Upper lobe of right lung (tissue), 1 donor: Measurements from ENCODE around the gene AMDHD2. TPM values are rescaled to one million over a fixed set of nuclear protein-coding genes. Genes with fewer than 3 reads are reported as not detected.
A peak's percentile ranks its signal among the peaks of the same experiment; 100 is the strongest.

Source experiments
- ATAC-seq: fragments of 200-7000 bp; cut with Tn5 transposase; one replicate; pipeline ENCODE4 v1.9.1; 2020; ENCODE audit warnings: mild to moderate bottlenecking, moderate library complexity
- DNase-seq: peaks from one replicate; pipeline ENCODE4 v3.0.0-alpha.2; 2020
- H3K27ac ChIP-seq: fragments of 200-600 bp; one replicate; pipeline ENCODE4 v1.8.0; 2022
- H3K27me3 ChIP-seq: fragments of 200-600 bp; one replicate; pipeline ENCODE4 v1.8.0; 2022; ENCODE audit warnings: mild to moderate bottlenecking
- H3K36me3 ChIP-seq: fragments of 200-600 bp; one replicate; pipeline ENCODE4 v1.8.0; 2022
- H3K4me1 ChIP-seq: fragments of 200-600 bp; one replicate; pipeline ENCODE4 v1.8.0; 2022
- H3K4me3 ChIP-seq: fragments of 200-600 bp; one replicate; pipeline ENCODE4 v1.8.0; 2022; ENCODE audit warnings: mild to moderate bottlenecking
- H3K9me3 ChIP-seq: fragments of 200-600 bp; one replicate; pipeline ENCODE4 v1.8.0; 2022
- intact Hi-C: fragments of 100-400 bp; cut with DNase I; formaldehyde crosslinking; loops from one replicate; pipeline ENCODE4 v1.11.0; 2022
- total RNA-seq: library from RNA; stranded (reverse); fragmentation: NEBNext Ultra II Directional; extraction: Animal tissue kit (Norgen Biotek cat#: 25700); gene quantifications from one replicate; pipeline ENCODE4 v1.2.1, GENCODE V29; 2021
- TF ChIP-seq, protein P1 (sequence below): fragments of 200-600 bp; IDR thresholded peaks from one replicate; pipeline ENCODE4 v1.8.0; 2022; ENCODE audit warnings: antibody characterized with exemption
- donor health status: DM: no; HTN: yes; CAD: no; lungs with severe emphysema.

Gene AMDHD2
- total RNA-seq, 1 donor from 2014 or later, result 61.7 TPM

GRCh38 chr16:2515180-2515851, 4.9 kb upstream of the AMDHD2 start:
- H3K4me3 ChIP-seq, result peak overlapping the region; percentile 88
- TF ChIP-seq, protein P1, sequence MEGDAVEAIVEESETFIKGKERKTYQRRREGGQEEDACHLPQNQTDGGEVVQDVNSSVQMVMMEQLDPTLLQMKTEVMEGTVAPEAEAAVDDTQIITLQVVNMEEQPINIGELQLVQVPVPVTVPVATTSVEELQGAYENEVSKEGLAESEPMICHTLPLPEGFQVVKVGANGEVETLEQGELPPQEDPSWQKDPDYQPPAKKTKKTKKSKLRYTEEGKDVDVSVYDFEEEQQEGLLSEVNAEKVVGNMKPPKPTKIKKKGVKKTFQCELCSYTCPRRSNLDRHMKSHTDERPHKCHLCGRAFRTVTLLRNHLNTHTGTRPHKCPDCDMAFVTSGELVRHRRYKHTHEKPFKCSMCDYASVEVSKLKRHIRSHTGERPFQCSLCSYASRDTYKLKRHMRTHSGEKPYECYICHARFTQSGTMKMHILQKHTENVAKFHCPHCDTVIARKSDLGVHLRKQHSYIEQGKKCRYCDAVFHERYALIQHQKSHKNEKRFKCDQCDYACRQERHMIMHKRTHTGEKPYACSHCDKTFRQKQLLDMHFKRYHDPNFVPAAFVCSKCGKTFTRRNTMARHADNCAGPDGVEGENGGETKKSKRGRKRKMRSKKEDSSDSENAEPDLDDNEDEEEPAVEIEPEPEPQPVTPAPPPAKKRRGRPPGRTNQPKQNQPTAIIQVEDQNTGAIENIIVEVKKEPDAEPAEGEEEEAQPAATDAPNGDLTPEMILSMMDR, result no peak
- H3K4me1 ChIP-seq, result peaks cover 62% of the 10 kb centered on the region
- H3K9me3 ChIP-seq, result no peaks in the 10 kb centered on the region
- ATAC-seq, result peak; percentile 3
- intact Hi-C loops, result no loop called here
- peak; percentile 70 for DNase-seq
- no peaks in the 10 kb centered on the region for H3K27me3 ChIP-seq
- peaks cover 9% of the 10 kb centered on the region for H3K36me3 ChIP-seq
- H3K27ac ChIP-seq, result peak overlapping the region; percentile 97

- ATAC-seq, result no peak
- intact Hi-C loops, result no loop called here
- peak overlapping the region; percentile 88 for H3K4me3 ChIP-seq
- H3K27me3 ChIP-seq, result no peaks in the 10 kb centered on the region
- DNase-seq, result peak; percentile 75
- H3K9me3 ChIP-seq, result no peaks in the 10 kb centered on the region
- H3K27ac ChIP-seq, result peak overlapping the region; percentile 97
- TF ChIP-seq, protein P1, result no peak
- H3K4me1 ChIP-seq, result peaks cover 65% of the 10 kb centered on the region
- peaks cover 9% of the 10 kb centered on the region for H3K36me3 ChIP-seq
Observed at GRCh38 chr16:2516391-2517240, 3.6 kb upstream of the AMDHD2 start.

DNA sequence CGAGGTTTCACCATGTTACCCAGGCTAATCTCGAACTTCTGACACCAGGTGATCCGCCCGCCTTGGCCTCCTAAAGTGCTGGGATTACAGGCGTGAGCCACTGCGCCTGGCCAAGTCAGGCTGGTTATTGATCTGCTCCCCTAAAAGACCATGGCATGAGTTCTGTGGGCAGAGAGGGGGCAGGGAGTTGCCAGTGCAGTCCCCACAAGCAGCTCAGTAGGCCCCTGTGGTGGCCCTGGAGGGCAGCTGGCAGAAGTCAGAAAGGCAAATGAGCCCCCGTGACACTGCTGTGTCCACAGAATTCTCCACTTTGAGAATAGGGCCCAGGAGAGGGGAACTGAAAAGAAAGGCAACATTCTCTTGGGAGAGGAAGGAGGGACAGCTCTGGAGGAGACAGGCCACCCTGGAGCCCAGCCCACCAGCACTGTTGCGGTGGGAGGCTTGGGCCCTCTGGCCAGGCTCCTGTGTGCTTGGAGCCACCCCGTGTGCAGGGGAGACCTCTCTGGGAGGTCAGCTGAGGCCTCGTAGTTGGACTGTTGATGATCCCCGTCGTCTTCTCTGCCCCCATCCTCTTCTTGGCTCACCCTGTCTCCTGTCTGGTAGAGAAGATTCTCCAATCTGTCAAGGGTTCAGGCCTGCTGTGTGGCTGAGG, 2.1 kb upstream of the AMDHD2 start:
- intact Hi-C loops, result no loop called here
- Histone ChIP-seq H3K9me3 (no peaks in the 10 kb centered on the region), H3K4me3 (no peak overlapping the region), H3K27me3 (no peaks in the 10 kb centered on the region), H3K27ac (peak overlapping the region; percentile 33), H3K4me1 (peaks cover 59% of the 10 kb centered on the region), H3K36me3 (peaks cover 19% of the 10 kb centered on the region)
- ATAC-seq (no peak), DNase-seq (no peak)
- TF ChIP-seq, protein P1, result no peak

GRCh38 chr16:2518823-2519710, 1.1 kb upstream of the AMDHD2 start:
- no peaks in the 10 kb centered on the region for H3K27me3 ChIP-seq
- TF ChIP-seq, protein P1, result no peak
- intact Hi-C loops, result no loop called here
- ATAC-seq, result no peak
- peak overlapping the region; percentile 67 for H3K4me3 ChIP-seq
- peak overlapping the region; percentile 70 for H3K27ac ChIP-seq
- peak; percentile 70 for DNase-seq
- H3K36me3 ChIP-seq, result peaks cover 29% of the 10 kb centered on the region
- H3K9me3 ChIP-seq, result no peaks in the 10 kb centered on the region
- peaks cover 57% of the 10 kb centered on the region for H3K4me1 ChIP-seq

DNA sequence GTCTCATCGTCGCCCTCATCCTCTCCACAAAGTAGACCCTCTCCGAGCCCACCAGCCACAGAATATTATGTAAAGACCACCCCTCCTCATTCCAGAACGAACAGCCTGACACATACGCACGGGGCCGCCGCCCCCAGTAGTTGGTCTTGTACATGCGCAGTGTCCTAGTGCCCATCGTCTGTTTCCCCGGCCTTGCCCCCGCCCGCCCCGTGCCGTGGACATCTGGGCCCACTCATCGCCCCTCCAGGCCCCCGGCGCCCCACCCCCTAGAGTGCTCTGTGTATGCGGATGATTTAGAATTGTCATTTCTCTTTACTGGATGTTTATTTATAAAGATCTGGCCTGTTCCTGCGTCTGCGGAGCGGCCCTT, 475 bp upstream of the AMDHD2 start:
- H3K4me1 ChIP-seq, result peaks cover 57% of the 10 kb centered on the region
- TF ChIP-seq, protein P1, result no peak
- intact Hi-C loops, result no loop called here
- no peak for ATAC-seq
- DNase-seq, result no peak
- peaks cover 35% of the 10 kb centered on the region for H3K36me3 ChIP-seq
- no peaks in the 10 kb centered on the region for H3K9me3 ChIP-seq
- peak overlapping the region; percentile 70 for H3K27ac ChIP-seq
- peak overlapping the region; percentile 67 for H3K4me3 ChIP-seq
- H3K27me3 ChIP-seq, result no peaks in the 10 kb centered on the region
